ENCODE data around the gene RSRC1. TPM values are rescaled to one million over a fixed set of nuclear protein-coding genes. Genes with fewer than 3 reads are reported as not detected.

The RSRC1 gene
- total and polyA plus RNA-seq, 2 donors (not counting 1 experiment from before 2014, with no cell fraction given), result 4.5 to 54.6 TPM

DNA sequence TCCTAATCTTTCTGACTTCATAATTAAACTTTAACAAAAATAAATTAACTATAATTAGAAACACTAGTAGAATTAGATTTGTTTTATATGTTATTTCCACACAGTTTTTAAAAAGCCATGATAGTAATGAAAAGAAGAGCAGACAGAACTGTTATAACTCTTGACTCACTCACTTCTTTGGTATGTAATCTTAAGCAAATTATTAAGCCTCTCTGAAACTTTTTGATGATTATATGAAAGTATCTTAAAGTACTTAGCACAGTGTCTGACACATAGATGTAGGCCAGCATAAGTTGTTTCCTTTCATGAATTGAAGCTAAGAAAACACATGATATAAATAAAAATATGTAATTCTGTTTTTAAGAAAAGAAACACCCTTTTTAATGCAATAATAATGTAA is 337.5 kb downstream of the RSRC1 start:
- no peaks in the 10 kb centered on the region for H4K20me1 ChIP-seq (ENCODE audit: control insufficient read depth, insufficient read depth, low read length, poor library complexity, severe bottlenecking)
- H3K9me3 ChIP-seq (ENCODE audit: control extremely low read depth in 1 of 3, control insufficient read depth in 2 of 3, insufficient read depth in 1 of 3, low read length in 2 of 3), result no peaks in the 10 kb centered on the region
- no peak overlapping the region for H3K4me3 ChIP-seq (ENCODE audit: control extremely low read depth in 1 of 5, extremely low read depth in 1 of 5, insufficient read depth in 1 of 5, low read depth in 2 of 5, low read length in 4 of 5)
- CTCF ChIA-PET, result no interaction called here
- no peaks in the 10 kb centered on the region for H3K36me3 ChIP-seq (replicated peaks in 1 of 2; ENCODE audit: control extremely low read depth in 1 of 2, control insufficient read depth in 1 of 2, extremely low read depth in 1 of 2, insufficient read depth in 2 of 2, low read length in 1 of 2)
- peaks cover 0 to 7% of the 10 kb centered on the region in 2 donors for H3K4me1 ChIP-seq (ENCODE audit: control insufficient read depth in 2 of 2, insufficient read depth in 2 of 2, low read length in 2 of 2)
- no peak for TF ChIP-seq EZH2 (IDR thresholded peaks at IDR 0.05; ENCODE audit: borderline replicate concordance, insufficient read depth, low read depth, low read length, poor library complexity, severe bottlenecking)
- TF ChIP-seq, protein P1, sequence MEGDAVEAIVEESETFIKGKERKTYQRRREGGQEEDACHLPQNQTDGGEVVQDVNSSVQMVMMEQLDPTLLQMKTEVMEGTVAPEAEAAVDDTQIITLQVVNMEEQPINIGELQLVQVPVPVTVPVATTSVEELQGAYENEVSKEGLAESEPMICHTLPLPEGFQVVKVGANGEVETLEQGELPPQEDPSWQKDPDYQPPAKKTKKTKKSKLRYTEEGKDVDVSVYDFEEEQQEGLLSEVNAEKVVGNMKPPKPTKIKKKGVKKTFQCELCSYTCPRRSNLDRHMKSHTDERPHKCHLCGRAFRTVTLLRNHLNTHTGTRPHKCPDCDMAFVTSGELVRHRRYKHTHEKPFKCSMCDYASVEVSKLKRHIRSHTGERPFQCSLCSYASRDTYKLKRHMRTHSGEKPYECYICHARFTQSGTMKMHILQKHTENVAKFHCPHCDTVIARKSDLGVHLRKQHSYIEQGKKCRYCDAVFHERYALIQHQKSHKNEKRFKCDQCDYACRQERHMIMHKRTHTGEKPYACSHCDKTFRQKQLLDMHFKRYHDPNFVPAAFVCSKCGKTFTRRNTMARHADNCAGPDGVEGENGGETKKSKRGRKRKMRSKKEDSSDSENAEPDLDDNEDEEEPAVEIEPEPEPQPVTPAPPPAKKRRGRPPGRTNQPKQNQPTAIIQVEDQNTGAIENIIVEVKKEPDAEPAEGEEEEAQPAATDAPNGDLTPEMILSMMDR (IDR thresholded peaks at IDR 0.05), result no peak
- H3K4me2 ChIP-seq (replicated peaks; ENCODE audit: low read depth, low read length, poor library complexity, severe bottlenecking), result no peak overlapping the region
- H3K27ac Mint-ChIP-seq, result no peak overlapping the region
- H3K4me1 Mint-ChIP-seq, result peaks cover 14% of the 10 kb centered on the region
- H3K27ac ChIP-seq (ENCODE audit: low read length in 2 of 2), result no peak overlapping the region
- POLR2A ChIA-PET, result no interaction called here
- ATAC-seq (ENCODE audit: low read depth), result no peak
- no peak overlapping the region for H2AFZ ChIP-seq (ENCODE audit: insufficient read depth, low read depth, low read length, poor library complexity, severe bottlenecking)
- no peak overlapping the region for H3K9ac ChIP-seq (ENCODE audit: low read length)
- no peaks in the 10 kb centered on the region for H3K79me2 ChIP-seq (ENCODE audit: control insufficient read depth, insufficient read depth, low read length)
- H3K27me3 ChIP-seq (replicated peaks in 1 of 4; ENCODE audit: control extremely low read depth in 1 of 4, control insufficient read depth in 3 of 4, insufficient read depth in 4 of 4, low read length in 3 of 4), result no peaks in the 10 kb centered on the region
- DNase-seq, result no peak
- intact Hi-C loops (cut with micrococcal nuclease), result no loop called here
- no peak overlapping the region for H3K4me3 Mint-ChIP-seq
- H3K9me3 Mint-ChIP-seq (ENCODE audit: insufficient read depth), result peaks cover 2% of the 10 kb centered on the region
- no peaks in the 10 kb centered on the region for H3K27me3 Mint-ChIP-seq

DNA sequence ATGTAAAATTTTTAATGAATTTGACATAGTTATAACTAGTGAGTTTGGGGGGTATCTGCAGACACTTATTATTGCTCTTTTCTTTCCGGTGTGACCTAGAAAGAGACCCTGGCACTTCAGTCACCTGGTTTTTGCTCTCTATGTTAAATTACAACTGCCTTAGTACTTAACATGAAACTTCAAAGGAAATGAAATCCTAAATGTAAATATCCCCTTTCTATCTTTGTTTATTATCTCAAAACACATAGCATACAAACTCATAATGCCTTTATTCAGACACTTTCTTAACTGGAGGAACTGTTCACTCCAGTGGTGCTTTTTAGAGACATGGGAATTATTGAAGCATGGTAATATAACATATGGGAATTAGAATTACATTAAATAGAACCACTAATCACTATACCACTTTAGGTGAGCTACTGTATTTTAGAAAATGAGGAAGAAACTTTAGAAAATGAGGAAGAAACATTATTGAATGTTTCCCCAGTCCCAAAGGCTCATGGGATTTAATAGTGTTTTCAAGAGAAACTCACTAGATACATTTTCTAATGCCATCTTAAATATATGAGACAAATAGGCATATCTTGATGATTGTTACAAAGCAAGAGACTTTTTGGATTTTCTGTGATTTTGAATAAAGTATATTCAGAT is 341.6 kb downstream of the RSRC1 start:
- TF ChIP-seq EZH2 (IDR thresholded peaks at IDR 0.05; ENCODE audit: borderline replicate concordance, insufficient read depth, low read depth, low read length, poor library complexity, severe bottlenecking), result no peak
- TF ChIP-seq, protein P1 (IDR thresholded peaks at IDR 0.05), result no peak
- DNase-seq (peak; percentile 8), ATAC-seq (ENCODE audit: low read depth) (no peak)
- intact Hi-C loops (cut with micrococcal nuclease), result no loop called here
- Mint-ChIP-seq H3K4me1 (peaks cover 14% of the 10 kb centered on the region), H3K4me3 (no peak overlapping the region), H3K27ac (no peak overlapping the region), H3K9me3 (ENCODE audit: insufficient read depth) (no peaks in the 10 kb centered on the region), H3K27me3 (no peaks in the 10 kb centered on the region)
- Histone ChIP-seq H3K27ac (ENCODE audit: low read length in 2 of 2) (no peak overlapping the region), H3K36me3 (replicated peaks in 1 of 2; ENCODE audit: control extremely low read depth in 1 of 2, control insufficient read depth in 1 of 2, extremely low read depth in 1 of 2, insufficient read depth in 2 of 2, low read length in 1 of 2) (no peaks in the 10 kb centered on the region), H3K4me1 (ENCODE audit: control insufficient read depth in 2 of 2, insufficient read depth in 2 of 2, low read length in 2 of 2) (peaks cover 0 to 7% of the 10 kb centered on the region in 2 donors), H3K4me2 (replicated peaks; ENCODE audit: low read depth, low read length, poor library complexity, severe bottlenecking) (peak overlapping the region; percentile 7), H3K9ac (ENCODE audit: low read length) (no peak overlapping the region), H3K4me3 (ENCODE audit: control extremely low read depth in 1 of 5, extremely low read depth in 1 of 5, insufficient read depth in 1 of 5, low read depth in 2 of 5, low read length in 4 of 5) (no peak overlapping the region), H2AFZ (ENCODE audit: insufficient read depth, low read depth, low read length, poor library complexity, severe bottlenecking) (no peak overlapping the region), H3K79me2 (ENCODE audit: control insufficient read depth, insufficient read depth, low read length) (no peaks in the 10 kb centered on the region), H3K27me3 (replicated peaks in 1 of 4; ENCODE audit: control extremely low read depth in 1 of 4, control insufficient read depth in 3 of 4, insufficient read depth in 4 of 4, low read length in 3 of 4) (no peaks in the 10 kb centered on the region), H4K20me1 (ENCODE audit: control insufficient read depth, insufficient read depth, low read length, poor library complexity, severe bottlenecking) (no peaks in the 10 kb centered on the region), H3K9me3 (ENCODE audit: control extremely low read depth in 1 of 3, control insufficient read depth in 2 of 3, insufficient read depth in 1 of 3, low read length in 2 of 3) (no peaks in the 10 kb centered on the region)
- ChIA-PET POLR2A (no interaction called here), CTCF (no interaction called here)
- WGBS (ENCODE audit: insufficient coverage), result no CpG with 5 or more reads among the region's 1 CpG
